Measurements from ENCODE around the gene TNIP3.
"Not testable (repeated sequence)": the region's sequence is repeated elsewhere in the genome, so short reads cannot be mapped to it uniquely, and the experiment has no call there.

The TNIP3 gene

DNA sequence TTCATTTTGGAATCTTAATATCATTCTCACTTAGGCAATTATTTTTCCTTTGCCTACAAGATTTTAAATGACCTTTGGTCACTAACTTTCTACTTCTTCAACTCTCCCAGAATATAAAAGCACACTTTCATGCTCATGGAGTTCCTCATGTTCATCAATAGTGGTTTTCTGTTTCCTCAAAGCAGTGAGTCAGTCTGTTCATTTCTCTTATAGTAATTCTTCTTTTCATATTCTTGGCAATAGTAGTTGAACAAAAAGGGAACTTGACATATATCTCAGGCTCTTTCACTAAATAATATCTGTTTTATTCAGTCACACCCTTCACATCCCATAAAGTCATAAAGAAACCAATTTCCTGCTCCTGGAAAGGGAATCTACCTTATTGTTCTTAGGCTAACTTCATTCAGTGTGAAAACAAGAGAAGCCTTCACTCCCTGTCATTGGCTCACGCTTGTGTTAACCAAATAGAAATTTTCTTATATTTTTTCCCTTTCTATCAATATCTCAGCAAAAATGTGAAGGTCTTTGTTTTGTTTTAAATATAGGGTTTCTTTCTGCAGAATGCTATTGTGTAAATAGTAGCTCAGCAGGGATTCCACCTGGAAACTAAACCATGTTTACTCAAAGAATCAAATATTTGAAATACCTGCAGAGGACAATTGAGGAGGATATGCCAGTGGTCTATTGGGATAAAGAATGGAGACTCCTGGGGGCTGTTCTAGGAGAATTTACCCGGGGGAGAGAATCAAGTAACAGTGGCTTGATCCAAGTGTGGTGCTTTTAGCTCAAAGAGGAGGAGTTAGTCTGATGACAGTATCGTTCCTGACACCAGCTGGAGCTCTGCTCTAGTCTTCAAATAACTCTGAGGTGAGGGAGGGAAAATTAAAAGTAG is 13.4 kb upstream of the TNIP3 start:
- DNase-seq = no peak

DNA sequence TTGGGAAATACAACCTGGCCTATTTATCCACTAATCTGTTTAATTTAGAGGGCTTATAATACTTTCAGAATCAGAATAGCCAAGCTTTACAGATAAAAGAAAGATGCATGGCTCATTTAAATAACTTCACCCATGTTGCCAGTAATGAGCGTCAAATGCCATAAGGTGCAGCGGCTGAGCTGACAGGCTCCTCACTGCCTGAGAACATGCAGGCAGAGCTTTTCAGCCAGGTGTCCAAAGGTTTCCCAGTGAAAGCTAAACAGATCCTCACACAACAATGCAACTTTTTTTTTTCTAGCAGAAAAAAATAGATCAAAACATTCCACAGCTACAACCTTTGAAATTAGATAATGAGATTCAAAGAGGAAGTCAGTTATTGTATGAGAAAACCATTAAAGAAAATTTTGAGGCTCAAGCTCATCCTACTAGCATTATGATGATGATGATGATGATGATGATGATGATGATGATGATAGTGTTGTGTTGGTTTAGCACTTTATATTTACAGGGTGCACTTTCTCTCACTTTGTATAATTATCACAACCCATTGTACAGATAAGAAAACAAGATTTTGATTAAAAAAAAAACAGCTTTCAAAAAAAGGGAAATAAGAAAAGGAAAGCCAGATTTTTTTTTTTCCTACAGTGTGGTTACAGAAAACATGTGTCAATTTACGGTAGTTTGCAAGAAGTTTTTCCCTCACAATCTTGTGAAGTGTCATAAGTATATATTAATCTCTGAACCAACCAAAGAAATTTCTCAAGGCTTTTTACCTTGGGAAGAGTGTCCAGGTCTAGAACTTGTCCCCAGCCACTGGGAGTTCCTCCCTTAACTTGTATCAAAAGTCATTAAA is 12.2 kb upstream of the TNIP3 start:
- no peak for DNase-seq

DNA sequence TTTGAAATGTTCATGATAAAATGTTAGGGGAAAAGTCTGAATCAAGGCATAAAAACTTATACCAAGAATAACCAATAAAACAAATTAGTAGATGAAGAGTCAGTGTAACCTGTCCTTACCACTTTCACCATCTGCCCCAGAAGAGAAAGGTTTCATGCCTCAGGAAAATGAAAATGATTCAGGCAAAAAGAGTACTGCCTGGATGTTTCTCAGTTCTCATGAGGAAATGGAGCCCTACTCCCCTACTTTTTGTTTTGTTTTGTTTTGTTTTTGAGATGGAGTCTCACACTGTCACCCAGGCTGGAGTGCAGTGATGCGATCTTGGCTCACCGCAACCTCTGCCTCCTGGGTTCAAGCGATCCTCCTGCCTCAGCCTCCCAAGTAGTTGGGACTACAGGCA is 7.4 kb upstream of the TNIP3 start:
- DNase-seq = not testable (repeated sequence)

DNA sequence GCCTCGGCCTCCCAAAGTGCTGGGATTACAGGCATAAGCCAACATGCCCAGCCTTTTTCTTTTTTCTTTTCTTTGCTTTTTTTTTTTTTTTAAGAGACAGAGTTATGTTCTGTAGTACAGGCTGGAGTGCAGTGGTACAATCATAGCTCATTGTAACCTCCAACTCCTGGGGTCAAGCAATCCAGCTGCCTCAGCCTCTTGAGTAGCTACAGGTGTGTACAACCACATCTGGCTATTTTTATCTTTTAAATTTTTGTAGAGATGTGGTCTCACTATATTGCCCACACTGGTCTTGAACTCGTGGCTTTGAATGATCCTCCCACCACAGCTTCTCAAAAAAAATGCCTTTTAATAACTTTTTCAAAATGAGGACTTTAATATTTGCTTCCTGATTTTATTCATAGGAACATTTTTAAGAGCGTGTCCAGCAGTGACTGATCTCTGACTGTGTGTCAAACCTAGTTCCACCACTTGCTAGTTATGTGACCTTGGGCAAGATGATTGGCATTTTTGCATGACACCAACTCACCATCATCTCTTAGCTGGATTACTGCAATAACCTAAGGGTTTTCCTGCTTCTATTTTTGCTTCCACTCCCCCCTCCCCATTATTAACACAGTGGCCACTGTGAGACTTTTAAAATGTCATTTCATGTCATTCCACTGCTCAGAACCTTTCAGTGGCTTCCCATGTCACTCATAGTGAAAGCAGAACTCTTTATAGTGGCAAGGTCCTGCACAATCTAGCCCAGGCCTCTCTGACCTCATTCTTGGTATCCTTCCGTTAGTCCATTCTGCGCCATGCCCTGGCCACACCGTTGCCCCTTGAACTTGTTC is 4.5 kb upstream of the TNIP3 start:
- no peak for DNase-seq

DNA sequence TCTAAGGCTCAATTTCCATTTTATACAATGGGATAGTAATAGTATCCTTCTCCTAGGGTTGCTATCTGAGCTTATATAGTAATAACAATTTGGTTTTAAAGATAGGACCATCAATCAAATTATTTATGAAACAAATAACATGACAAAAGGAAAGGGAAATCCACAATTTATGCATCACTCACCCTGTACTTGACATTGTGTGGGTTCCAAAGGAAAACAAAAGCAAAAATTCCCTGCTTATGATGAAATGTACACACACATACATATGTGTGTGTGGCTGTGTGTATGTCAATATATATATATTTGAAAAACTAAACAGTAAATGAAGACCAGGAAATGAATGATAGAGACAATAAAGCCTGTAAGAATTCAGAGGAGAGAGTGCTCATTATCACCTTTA is 2.9 kb upstream of the TNIP3 start:
- DNase-seq = no peak

DNA sequence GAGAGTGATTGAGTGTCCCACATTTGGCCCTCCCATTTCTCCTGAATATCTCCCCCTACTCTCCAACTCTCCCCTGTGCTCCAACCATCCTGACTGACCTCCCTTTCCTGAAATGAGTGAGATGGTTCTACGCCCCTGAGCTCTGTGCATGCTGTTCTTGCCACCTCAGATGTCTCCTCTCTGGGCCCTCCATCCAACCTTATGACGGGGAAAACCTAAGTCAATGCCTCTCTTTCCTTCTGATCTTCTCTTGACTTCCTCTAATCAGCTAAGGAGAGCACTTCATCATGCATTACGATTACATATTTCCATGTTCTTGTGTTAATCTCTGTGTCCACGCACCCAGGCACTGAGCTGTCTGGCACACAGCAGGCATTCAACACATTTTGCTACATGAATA is 1.1 kb upstream of the TNIP3 start:
- no peak for DNase-seq

DNA sequence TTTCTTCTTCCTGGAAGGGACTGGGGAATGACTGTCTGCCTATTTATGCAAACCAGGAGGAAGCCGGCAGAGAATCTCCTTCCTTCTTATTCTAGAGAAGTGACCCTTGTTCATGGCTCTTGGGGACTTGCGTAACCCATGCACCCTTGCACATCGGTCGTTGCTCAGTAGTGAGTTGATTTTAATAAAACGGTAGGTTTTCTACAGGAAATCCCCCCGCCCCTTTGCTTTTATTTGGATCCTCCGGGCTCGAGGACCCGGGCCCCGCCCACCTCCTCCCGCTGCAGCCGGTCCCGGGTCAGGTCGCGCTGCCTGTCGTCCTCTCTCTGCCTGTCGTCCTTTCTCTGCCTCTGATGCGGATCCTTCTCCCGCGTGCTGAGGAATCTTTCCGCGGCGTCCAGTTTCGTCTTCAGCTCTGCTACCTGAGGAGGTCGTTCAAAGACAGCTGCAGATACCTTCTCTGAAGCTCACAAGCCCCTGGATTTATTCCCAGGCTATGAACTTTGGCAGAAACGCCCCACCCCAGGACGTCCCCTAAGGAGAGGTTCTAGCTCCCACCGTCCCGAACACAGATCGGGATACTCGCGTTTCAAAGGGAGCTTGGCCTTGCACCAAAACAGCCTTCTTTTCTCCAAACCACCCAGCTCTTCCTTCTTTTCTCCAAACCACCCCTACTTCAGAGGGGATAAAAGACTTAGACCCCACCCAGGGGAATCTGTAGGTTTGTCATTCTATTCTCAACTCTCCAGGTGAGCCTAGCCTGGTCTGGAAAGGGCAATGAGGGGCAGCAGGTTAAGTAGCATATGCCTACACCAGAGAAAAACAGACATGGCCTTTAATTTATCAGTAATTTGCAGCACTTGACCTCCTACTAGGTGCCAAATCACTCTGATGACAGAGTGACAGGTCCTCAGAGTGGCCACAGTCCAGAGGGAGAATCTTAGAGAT is 7.0 kb downstream of the TNIP3 start:
- no peak for DNase-seq

DNA sequence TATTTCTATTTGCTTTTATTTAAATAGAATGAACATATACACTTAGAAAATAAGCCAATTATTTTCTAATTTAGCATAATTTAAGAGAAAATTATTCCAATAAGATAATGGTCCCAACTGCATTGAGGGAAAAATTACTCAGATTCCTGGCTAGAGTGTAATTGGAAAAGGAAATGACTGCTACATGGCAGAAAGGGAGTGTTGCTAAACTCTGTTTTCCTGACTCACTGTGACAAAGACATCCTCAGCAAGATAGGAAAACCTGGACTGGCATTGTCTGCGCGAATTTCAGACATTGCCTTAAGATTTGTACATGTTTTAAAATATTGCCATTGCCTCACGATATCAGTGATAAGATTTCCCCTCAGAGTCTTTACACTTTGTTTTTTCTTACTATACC is 8.2 kb downstream of the TNIP3 start:
- DNase-seq = no peak

DNA sequence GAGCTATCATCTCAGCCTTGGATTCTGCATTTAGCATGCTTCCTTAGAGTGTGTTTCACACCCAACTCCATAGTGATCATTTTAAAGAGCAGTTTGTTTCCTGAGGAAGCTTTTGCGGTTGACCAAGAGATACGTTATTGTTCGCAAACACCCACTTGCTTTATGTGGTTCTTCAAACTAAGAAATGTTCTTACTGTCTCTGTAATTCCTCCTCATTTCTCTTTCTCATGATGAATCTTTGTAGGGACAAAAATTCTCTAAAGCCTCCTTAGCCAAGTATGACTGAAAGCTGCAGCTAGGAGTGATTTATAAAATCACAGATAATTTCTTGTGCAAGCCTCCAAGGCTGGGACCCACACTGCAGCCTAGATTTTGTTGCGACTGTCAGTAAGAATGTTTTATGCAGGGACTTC is 10.0 kb downstream of the TNIP3 start:
- peak; percentile 32 for DNase-seq

DNA sequence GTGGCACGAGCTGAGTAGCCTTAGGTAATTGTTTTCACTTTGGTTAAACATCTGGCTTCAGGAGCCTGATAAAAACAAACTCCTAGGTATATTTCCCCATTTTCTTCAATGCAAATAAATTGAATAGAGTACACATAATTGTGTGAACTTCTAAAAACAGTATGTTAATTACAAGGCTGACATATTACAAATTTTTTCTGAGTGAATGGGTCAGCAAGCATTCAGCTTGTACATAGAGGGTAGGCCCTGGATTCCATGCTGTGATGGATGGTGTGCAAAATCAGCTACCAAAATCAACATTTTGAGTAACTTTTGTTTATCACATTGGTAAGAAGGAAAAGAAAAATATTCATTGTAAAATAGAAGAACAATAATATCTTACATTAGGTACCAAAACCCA is 12.2 kb downstream of the TNIP3 start:
- no peak for DNase-seq

DNA sequence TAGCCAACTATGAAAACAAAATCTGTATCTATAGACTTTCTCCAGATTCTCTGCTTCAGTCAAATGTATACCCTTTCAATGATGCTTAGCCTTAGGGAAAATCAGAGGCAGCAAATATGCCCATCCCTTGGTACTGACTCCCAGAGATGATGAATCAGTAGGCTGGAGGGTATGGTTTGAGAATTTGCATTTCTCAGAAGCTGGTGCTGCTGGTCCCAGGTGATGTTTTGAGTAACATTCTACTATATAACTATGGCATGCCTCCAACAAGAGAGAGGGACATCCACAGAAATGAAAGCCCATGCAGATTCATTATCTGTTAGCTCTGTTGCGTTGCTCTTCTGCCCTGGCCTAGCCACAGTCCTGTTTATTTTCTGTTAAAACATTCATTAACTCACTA is 13.6 kb downstream of the TNIP3 start:
- DNase-seq = no peak

DNA sequence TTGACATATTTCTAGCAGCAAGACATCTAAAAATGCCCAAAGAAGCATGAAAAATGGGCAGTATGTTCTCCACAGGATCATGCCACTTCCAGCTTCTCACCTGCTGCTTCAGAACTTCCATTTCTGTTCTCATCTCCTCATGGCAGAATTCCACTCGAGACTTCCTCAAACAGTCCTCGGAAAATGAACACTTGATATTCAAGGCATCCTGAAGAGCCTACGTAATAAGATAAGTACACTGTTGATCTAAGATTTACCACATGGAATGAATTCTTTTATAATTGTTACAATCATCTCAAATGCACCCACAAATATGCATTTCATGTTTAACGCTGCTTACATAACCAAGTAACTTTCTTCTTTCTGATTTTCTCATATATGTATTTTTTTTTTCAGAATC is 14.1 kb downstream of the TNIP3 start:
- DNase-seq = no peak

DNA sequence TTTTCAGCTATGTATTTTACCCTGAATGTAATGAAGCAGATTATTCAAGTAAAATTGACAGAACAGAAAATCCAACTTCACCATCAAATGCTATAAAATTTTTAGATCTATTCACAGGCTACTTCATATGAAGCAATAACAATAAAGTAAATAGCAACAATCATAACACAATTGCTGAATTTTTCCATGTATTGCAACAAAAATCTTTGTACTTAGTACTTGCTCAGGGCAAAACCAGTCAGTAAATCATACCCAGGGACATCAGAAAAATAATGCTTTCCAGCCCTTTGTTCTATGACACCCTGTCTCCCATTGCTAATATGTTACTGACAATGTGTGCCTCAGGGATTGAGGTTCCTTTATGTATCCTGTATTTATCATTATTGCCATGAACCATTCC is 15.5 kb downstream of the TNIP3 start:
- DNase-seq = no peak

DNA sequence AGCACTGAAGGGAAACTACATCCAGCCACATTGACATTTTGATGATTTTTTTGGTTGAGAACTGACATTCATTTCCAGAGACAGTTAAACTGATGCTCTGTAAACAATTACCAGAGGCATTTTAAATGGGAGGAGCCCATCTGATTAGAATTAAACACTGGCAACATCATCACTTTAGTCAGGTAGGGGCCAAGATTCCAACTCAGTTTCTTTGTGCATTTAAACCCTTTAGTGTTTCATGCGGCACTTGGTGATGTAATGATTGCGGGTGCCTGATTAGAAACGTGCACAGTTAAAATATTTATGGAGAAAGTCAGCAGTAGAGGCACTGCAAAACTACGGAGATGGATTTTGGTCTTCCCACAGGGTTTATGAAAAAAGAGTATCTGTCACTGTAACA is 16.1 kb downstream of the TNIP3 start:
- no peak for DNase-seq

DNA sequence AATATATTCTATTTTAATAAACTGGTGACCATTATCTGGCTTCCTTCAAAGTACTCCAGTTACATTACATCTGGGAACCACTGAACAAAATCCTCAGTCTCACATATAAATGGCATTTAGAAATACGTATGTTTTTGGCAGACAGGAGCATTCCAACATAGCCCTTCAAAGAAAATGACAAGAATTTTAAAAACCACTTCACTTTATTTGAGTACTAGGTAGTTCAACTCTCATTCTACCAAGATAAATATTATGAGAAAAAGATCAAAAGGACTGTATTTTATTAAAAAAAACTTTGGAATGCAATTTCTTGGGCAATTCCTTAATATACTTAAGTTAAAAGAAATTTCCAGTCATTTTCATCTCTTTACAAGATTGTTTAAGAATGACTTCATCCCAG is 17.6 kb downstream of the TNIP3 start:
- no peak for DNase-seq

DNA sequence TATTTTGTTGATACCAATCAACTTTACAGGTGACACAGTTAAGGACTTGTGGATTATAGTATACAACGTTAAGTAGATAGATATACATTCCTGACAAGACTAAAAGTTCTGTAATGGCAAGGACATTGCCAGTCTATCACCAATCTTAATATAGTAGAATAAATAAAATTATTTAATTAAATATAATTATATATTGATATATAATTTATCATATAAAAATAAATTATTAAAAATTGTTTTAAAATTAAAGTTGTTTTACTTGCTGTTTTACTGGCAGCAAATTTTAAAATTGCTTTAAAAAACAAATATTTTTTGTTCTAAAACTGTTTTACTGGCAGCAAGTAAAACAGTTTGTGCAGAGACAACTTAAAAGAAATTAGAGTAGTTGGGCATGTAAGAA is 18.7 kb downstream of the TNIP3 start:
- DNase-seq = no peak

DNA sequence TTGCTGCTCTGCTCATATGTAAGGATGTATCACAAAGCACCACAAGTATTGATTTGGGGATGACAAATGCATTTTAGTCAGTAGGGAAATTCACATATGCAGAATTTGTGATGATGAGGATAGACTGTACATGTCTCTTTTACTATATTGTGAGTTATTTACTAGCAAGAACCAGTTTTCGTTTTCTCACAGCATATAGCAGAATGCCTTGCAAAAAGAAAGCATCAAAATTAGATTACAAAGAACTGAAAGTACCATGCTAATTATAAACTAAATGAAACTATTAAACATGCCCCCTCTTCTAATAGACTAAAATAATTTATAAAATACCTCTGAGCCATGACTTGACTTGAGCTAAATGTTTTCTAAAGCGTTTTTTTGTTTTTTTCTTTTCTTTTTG is 20.1 kb downstream of the TNIP3 start:
- no peak for DNase-seq

DNA sequence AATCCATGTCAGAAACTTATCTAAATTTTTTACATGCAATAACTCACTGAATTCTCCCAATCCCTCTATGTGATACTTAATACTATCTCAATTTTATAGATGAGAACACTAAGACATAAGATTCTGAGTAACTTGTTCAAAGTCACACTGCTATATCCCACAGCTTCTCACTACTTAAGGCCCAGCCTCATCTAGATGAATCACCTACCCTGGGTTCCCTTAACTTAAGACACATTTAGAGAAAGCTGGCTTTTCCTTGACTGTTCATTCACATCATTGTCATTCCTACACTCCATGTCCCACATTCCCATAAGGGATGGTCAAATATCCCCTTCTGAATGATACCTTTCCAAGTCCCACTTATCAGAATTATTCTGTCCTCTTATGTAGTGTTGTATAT is 21.0 kb downstream of the TNIP3 start:
- no peak for DNase-seq

DNA sequence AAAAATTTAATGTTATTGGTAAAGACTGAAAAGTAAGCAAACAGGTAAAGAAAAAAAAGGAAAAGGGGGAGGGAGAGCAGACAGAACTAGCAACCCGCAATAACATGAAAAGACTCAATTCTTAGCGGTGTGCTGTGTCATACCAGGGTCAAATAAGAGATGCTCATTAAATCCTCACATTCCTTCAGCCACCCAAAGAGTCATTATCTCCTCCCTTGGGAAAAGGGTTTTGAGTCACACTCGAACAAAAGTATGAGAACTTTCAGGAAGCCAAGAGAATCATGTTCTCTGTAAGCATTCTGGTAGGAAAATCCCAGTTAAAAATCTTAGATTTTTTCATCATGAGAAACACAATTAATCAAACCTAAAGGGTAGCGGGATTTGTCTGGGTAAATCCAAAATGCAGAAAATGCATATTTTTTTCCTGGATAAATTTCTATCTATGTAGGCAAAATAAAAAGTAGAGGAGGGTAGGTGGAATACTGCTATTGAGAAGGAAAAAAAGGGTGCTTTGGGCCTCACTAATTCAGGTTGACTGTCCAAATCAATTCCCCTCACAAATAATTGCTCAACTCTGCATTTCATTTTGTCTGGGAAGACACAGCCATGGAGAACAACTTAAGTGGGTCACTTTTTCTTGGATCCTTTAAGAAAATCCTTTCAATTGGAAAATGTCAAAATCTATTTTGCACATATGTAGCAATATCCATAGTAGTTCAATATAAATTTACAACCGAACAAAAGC is 23.2 kb downstream of the TNIP3 start:
- DNase-seq = no peak

DNA sequence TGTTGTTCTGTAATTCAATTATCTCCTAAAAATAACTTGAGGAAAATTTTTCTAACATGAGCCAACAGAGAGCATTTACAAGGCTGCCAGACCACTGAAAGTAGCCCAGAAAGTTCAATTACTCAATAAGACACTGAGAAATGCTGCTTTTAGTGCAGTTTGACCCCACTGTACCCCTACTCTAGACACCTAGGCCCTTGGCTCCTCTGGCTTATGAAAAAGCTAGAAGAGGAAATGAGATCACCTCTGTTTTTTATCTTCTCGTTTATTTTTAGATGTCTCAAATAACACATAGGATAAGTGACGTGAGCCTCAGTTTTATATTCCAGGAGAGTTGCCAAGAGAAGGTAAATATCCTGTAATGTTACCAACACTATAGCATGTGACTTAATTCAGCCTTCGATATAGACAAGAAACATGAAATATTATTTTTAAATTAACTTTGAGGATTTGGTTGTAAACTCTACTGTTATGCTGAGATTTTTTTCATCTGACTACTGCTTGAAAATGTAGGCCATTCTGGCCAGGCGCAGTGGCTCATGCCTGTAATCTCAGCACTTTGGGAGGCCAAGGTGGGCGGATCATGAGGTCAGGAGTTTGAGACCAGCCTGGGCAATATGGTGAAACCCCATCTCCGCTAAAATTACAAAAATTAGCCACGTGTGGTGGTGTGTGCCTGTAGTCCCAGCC is 24.4 kb downstream of the TNIP3 start:
- DNase-seq = no peak

Measured in stimulated activated CD4-positive, alpha-beta T cell treated with anti-CD3 and anti-CD28 coated beads, Interleukin-4, amount 100 ng/mL, for 24 hours (primary cell).